Activated naive CD8-positive, alpha-beta T cell treated with anti-CD3 and anti-CD28 coated beads, Interleukin-2, amount 50 U/mL, for 24 hours (primary cell): Measurements from ENCODE around the gene EEF2K.
A peak's percentile ranks its signal among the peaks of the same experiment; 100 is the strongest.
"Not testable (repeated sequence)": the region's sequence is repeated elsewhere in the genome, so short reads cannot be mapped to it uniquely, and the experiment has no call there.

Source experiments
- ATAC-seq: fragments of 150-1000 bp; cut with Tn5 transposase; one replicate; pipeline ENCODE4 v1.10.0; 2021
- DNase-seq: peaks from one replicate; pipeline ENCODE4 v3.0.0; 2021
- H3K27ac Mint-ChIP-seq: one replicate; pipeline ENCODE4 v1.8.0; 2021; ENCODE audit warnings: mild to moderate bottlenecking, mixed read lengths
- H3K27me3 Mint-ChIP-seq: one replicate; pipeline ENCODE4 v1.8.0; 2021; ENCODE audit warnings: mixed read lengths
- H3K36me3 Mint-ChIP-seq: one replicate; pipeline ENCODE4 v1.8.0; 2021; ENCODE audit warnings: low read depth, mixed read lengths
- H3K4me1 Mint-ChIP-seq: one replicate; pipeline ENCODE4 v1.8.0; 2021; ENCODE audit warnings: mixed read lengths
- H3K4me3 Mint-ChIP-seq: one replicate; pipeline ENCODE4 v1.8.0; 2021; ENCODE audit warnings: mild to moderate bottlenecking, moderate library complexity, mixed read lengths
- H3K9me3 Mint-ChIP-seq: one replicate; pipeline ENCODE4 v1.8.0; 2021; ENCODE audit warnings: mixed read lengths

The EEF2K gene

DNA sequence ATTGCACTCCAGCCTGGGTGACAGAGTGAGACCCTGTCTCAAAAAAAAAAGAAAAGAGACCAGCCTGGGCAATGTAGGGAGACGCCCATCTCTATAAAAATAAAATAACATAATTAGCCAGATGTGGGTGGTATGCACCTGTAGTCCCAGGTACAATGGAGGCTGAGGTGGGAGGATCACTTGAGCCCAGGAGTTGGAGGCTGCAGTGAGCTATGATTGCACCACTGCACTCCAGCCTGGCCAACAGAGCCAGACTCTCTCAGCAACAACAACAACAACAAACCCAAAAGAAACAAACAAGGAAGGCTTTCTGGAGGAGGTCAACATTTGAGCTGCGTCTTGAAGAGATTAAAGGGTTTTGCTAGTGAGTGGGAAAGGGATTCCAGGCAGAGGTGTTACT, 8.3 kb downstream of the EEF2K start:
- no peaks in the 10 kb centered on the region for H3K27me3 Mint-ChIP-seq
- H3K9me3 Mint-ChIP-seq: no peaks in the 10 kb centered on the region
- peaks cover 46% of the 10 kb centered on the region for H3K4me1 Mint-ChIP-seq
- no peak overlapping the region for H3K27ac Mint-ChIP-seq
- no peak for DNase-seq
- H3K36me3 Mint-ChIP-seq: peaks cover 20% of the 10 kb centered on the region
- H3K4me3 Mint-ChIP-seq: no peak overlapping the region
- no peak for ATAC-seq

DNA sequence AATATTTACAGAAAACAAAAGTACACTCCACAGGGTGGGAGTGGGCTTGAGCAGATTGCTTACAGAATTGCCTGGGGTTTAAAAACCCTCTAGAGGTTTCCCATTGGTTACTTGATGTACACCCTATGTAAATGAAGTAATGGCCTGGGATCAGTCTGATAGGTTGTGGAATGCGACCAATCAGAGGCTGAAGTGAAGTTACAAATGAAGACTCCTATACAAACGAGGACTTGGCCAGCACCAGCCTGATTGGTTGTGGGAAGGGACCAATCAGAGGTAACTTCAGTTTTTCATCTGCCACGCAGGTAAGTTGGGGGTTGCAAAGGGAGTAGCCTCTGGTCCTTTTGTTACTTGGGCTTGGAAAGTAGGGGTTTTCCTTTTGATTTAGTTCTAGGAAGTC, 8.8 kb downstream of the EEF2K start:
- DNase-seq (no peak), ATAC-seq (no peak)
- Mint-ChIP-seq H3K4me1 (peaks cover 41% of the 10 kb centered on the region), H3K36me3 (peaks cover 20% of the 10 kb centered on the region), H3K27me3 (no peaks in the 10 kb centered on the region), H3K9me3 (no peaks in the 10 kb centered on the region), H3K4me3 (no peak overlapping the region), H3K27ac (no peak overlapping the region)

DNA sequence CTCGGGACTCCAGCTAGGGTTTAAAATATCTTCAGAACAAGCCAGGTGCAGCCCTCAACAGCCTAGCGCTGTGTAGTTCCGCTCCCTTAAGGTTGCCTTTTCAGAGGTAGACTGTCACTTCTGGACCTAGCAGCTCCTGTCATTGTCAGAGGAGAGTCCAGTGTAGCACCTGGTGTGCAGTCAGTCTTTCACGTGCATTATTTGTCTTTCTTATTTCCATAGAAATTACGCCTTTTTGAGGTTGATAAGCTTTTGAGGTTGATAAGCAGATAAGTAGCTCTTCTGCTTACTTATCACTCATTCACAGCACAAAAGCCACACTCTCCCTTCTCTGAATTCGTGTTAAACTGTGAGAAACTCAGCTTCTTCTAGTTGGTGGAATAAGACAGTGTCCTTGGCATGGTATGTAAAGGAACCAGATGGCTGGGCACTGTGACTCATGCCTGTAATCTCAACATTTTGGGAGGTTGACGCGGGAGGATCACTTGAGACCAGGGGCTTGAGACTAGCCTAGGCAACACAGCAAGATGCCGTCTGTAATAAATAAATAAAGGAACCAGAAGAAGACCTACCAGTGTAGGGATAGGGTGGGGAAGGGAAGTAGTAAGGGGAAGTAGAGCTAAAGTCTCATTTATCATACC, 10.2 kb downstream of the EEF2K start:
- Mint-ChIP-seq H3K27me3 (no peaks in the 10 kb centered on the region), H3K27ac (peak overlapping the region; percentile 61), H3K4me3 (no peak overlapping the region), H3K4me1 (peaks cover 33% of the 10 kb centered on the region), H3K9me3 (no peaks in the 10 kb centered on the region), H3K36me3 (peaks cover 12% of the 10 kb centered on the region)
- DNase-seq: no peak
- ATAC-seq: no peak

DNA sequence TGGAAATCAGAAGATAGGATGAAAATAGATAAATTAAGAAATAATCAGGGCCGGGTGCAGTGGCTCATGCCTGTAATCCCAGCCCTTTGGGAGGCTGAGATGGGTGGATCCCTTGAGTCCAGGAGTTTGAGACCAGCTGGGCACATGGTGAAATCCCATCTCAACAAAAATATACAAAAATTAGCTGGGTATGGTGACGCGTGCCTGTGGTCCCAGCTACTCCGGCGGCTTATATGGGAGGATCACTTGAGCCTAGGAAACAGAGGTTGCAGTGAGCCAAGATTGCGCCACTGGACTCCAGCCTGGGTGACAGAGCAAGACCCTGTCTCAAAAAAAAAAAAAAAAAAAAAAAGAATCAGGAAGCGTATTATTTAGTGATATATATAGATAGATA, 10.8 kb downstream of the EEF2K start:
- not testable (repeated sequence) for DNase-seq, H3K27ac Mint-ChIP-seq, H3K27me3 Mint-ChIP-seq, H3K4me3 Mint-ChIP-seq, H3K9me3 Mint-ChIP-seq, ATAC-seq
- Mint-ChIP-seq H3K4me1 (peaks cover 33% of the 10 kb centered on the region), H3K36me3 (peaks cover 12% of the 10 kb centered on the region)

DNA sequence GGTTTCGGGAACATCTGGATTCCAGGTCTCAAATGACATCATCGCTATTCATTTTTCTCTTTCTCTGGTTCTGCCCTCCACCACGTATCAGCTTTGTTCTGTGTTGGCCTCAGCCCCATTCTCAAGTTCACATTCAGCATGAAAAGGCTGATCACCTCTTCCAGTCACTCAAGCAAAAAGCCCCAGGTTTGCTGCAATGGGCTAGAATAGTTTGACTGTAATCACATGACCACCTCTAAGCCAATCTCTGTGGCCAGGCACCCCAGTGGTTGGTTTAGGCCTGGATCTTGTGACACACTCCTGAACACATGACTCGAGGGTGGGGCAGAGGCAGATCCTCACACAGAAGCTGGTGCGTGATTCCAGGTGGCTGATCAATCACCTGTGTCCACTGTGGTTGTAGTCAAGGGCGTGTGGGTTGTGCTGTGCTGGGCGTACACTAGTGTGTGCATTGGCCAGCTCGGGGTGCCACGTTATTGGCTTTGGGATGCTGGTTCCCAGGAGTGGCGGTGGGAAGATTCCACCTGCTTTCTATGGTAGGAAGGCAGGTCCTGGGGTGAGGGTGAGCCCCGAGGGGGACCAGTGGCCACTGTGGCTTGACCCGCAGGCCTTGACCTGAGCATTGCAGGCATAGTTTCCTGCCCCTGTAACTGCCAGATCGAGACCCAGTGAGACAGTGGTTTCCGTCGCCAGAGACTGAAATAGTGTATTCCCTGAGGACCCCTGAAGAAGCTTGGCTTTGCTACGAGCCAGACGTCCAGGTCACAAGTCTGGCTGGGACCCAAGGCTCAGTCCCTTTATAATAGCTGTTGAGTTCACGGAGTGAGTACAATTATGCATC, 12.0 kb downstream of the EEF2K start:
- peak; percentile 67 for ATAC-seq
- Mint-ChIP-seq H3K27ac (peak overlapping the region; percentile 7), H3K4me1 (peaks cover 33% of the 10 kb centered on the region), H3K4me3 (no peak overlapping the region), H3K36me3 (peaks cover 11% of the 10 kb centered on the region), H3K27me3 (no peaks in the 10 kb centered on the region), H3K9me3 (no peaks in the 10 kb centered on the region)
- DNase-seq: no peak

DNA sequence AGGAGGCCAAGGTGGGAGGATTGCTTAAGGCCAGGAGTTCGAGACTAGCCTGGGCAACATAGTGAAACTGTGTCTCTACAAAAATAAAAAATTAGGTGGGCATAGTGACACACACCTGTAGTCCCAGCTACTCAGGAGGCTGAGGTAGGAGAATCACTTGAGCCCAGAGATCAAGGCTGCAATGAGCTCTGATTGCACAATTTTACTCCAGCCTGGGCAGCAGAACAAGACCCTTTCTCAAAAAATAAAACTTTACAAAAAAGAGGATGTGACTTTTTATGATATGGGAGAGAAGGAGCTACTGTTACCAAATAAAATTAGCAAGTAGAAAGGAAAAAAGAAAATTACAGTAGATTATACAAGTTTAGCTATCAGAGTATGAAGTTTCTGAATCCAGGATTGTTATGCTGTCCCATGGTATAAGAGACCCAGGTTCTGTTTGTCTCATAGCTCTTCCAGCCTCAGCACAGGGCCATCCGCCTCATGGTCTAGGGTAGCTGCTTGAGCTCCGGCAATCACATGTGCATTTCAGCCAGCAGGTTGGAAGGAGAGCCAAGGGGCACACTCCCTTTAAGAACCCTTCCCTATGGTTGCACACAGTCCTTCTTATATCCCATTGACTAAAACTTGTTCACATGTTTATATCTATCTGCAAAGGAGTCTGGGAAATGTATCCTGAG, 13.5 kb downstream of the EEF2K start:
- H3K4me3 Mint-ChIP-seq: no peak overlapping the region
- H3K36me3 Mint-ChIP-seq: peaks cover 6% of the 10 kb centered on the region

DNA sequence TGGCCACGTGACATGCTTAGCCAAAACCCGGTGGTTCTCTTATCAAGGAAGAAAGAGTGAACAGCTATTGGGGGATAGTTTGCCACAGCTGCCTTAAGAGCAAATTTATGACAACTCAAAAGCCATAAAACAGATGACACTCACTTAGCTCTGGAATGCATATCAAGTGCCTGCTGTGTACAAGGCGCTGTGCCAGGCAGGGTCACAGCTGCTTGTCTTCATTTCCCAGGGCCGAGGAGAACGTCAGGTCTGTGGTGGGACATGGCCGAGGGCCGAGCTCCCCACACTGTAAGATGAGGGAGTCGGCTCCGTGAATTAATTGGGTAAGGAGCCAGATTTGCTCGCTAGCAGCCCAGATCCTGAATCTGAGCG, 14.0 kb downstream of the EEF2K start:
- Mint-ChIP-seq H3K4me3 (no peak overlapping the region), H3K9me3 (no peaks in the 10 kb centered on the region)
- no peak for ATAC-seq

More for the DNA sequence above, 13.5 kb downstream of the EEF2K start:
- ATAC-seq (no peak), DNase-seq (no peak)
- H3K4me1 Mint-ChIP-seq: peaks cover 26% of the 10 kb centered on the region
- no peak overlapping the region for H3K27ac Mint-ChIP-seq
- H3K9me3 Mint-ChIP-seq: no peaks in the 10 kb centered on the region
- H3K27me3 Mint-ChIP-seq: no peaks in the 10 kb centered on the region

DNA sequence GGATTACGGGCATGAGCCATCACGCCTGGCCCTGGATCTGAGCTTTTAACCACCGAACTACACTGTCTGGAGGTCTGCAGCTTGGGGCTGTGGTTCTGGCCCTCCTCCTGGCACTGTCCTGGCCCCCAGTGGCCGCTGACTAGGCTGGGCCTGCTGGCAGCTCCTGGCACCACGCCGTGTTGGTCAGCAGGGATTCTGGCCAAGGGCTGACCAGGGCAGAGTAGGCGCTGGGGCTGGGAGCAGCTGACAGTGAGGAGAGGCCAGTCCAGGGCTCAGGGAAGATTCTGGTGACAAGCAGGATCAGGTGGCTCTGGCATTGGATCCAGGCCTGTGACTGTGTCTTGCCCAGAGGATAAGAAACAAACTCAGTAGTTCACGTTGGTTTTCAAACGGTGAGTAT, 14.6 kb downstream of the EEF2K start:
- ATAC-seq (no peak), DNase-seq (no peak)
- no peaks in the 10 kb centered on the region for H3K36me3 Mint-ChIP-seq
- peaks cover 16% of the 10 kb centered on the region for H3K4me1 Mint-ChIP-seq
- H3K27ac Mint-ChIP-seq: peak overlapping the region; percentile 21
- H3K4me3 Mint-ChIP-seq: no peak overlapping the region
- H3K27me3 Mint-ChIP-seq: no peaks in the 10 kb centered on the region
- no peaks in the 10 kb centered on the region for H3K9me3 Mint-ChIP-seq

More for the DNA sequence above, 14.0 kb downstream of the EEF2K start:
- Mint-ChIP-seq H3K4me1 (peaks cover 21% of the 10 kb centered on the region), H3K27me3 (no peaks in the 10 kb centered on the region), H3K36me3 (peaks cover 2% of the 10 kb centered on the region), H3K27ac (no peak overlapping the region)
- no peak for DNase-seq

DNA sequence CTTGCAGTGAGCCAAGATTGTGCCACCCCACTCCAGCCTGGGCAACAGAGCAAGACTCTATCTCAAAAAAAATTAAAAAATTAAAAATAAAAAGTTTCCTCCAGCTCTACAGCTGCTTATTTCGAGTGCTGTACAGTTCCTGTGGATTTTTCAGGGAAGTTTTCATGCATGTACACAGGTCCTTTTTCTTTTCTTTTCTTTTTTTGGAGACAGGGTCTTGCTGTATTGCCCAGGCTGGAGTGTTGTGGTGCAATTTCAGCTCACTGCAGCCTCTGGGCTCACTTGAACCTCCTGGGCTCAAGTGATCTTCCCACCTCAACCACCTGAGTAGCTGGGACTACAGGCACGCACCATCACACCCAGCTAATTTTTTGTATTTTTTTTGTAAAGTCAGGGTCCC, 15.9 kb downstream of the EEF2K start:
- Mint-ChIP-seq H3K36me3 (no peaks in the 10 kb centered on the region), H3K4me3 (no peak overlapping the region), H3K4me1 (peaks cover 10% of the 10 kb centered on the region), H3K9me3 (no peaks in the 10 kb centered on the region), H3K27ac (no peak overlapping the region), H3K27me3 (no peaks in the 10 kb centered on the region)
- ATAC-seq (no peak), DNase-seq (no peak)

DNA sequence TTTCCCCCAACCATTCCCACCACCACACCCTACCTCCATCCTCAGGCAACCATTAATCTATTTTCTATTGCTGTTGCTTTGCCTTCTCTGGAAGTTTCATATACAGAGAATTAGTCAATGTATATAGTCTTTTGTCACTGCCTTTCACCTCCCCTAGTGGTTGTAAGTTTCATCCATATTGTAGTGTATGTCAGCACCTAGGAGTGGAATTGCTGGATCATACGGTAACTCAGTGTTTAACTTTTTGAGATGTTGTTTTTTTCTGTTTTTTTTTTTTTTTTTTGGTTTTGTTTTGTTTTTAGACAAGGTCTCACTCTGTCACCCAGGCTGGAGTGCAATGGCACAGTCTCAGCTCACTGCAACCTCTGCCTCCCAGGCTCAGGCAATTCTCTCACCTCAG, 16.9 kb downstream of the EEF2K start:
- no peaks in the 10 kb centered on the region for H3K9me3 Mint-ChIP-seq
- peak overlapping the region; percentile 22 for H3K27ac Mint-ChIP-seq
- H3K36me3 Mint-ChIP-seq: no peaks in the 10 kb centered on the region
- DNase-seq (no peak), ATAC-seq (no peak)
- peaks cover 6% of the 10 kb centered on the region for H3K4me1 Mint-ChIP-seq
- no peaks in the 10 kb centered on the region for H3K27me3 Mint-ChIP-seq
- no peak overlapping the region for H3K4me3 Mint-ChIP-seq

DNA sequence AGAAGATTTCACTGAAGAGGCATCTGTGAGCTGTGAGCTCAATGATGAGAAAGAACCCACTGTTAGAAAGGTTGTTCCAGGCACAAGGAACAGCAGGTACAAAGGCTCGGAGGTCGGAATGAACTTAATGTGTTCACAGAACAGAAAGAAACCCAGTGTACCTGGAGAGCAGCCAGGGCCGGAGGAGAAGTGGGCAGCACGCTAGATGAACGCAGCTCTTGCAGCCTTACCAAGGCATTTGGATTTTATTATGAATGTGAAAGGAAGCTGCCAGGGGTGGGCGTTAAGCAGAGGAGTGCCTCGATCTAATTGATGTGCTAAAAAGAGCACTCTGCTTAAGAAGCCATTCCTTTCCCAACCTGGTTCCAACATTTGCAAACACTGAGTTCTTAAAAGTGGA, 19.0 kb downstream of the EEF2K start:
- H3K27ac Mint-ChIP-seq: no peak overlapping the region
- peaks cover 6% of the 10 kb centered on the region for H3K36me3 Mint-ChIP-seq
- peaks cover 4% of the 10 kb centered on the region for H3K4me1 Mint-ChIP-seq
- DNase-seq: no peak
- no peaks in the 10 kb centered on the region for H3K9me3 Mint-ChIP-seq
- no peak overlapping the region for H3K4me3 Mint-ChIP-seq
- H3K27me3 Mint-ChIP-seq: no peaks in the 10 kb centered on the region
- no peak for ATAC-seq

DNA sequence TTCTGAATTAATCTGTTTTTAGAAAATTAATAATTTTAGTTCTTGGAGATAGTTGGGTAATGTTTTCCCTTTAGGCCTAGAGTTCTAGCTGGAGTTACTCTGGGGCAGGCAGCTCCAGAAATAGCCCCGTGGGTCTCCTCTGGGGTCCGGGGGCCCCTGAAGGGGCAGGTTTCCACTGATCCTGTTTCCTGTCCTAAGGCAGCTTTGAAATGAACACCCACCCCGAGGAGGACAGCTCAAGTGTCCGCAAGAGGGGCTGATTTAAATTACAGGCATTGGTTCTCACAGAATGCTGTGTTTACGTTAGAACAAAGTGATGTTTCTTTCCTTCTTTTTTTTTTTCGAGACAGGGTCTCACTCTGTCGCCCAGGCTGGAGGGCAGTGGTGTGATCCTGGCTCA, 23.8 kb downstream of the EEF2K start:
- Mint-ChIP-seq H3K36me3 (peaks cover 24% of the 10 kb centered on the region), H3K27me3 (no peaks in the 10 kb centered on the region), H3K27ac (no peak overlapping the region), H3K4me3 (no peak overlapping the region), H3K4me1 (peaks cover 12% of the 10 kb centered on the region), H3K9me3 (no peaks in the 10 kb centered on the region)
- DNase-seq (no peak), ATAC-seq (no peak)

DNA sequence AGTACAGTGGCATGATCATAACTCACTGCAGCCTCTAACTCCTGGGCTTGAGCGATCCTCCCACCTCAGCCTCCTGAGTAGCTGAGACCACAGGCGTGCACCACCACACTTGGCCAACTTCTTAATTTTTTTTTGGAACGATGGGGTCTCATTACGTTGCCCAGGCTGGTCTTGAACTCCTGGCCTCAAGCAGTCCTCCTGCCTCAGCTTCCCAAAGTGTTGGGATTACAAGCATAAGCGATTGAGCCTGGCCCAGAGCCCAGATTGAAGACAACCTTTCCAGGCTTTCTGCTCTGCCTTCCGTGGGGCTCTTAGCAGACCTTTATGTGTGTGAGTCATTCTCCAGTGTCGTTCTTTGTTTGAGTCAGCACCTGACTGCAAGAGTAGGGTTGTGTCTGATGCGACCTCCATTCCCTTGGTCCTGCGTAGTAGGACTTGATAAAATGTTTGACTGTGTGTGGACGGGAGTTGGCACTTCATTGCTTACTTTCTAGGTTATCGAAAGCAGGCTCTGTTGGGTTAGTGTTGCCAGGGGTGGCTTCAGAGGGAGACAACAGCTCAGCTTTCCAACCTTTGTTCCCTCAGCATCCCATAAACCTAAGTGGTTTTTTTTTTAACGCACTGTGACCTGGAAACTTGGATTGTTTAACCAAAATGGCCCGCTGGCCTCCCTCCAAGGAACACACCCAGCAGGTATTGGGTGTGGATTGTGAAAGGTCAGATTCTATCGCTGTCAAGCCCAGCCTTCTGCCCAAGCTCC, 26.4 kb downstream of the EEF2K start:
- Mint-ChIP-seq H3K27me3 (no peaks in the 10 kb centered on the region), H3K4me1 (peaks cover 12% of the 10 kb centered on the region), H3K4me3 (no peak overlapping the region), H3K9me3 (no peaks in the 10 kb centered on the region), H3K36me3 (peaks cover 25% of the 10 kb centered on the region), H3K27ac (no peak overlapping the region)
- ATAC-seq (peak; percentile 100), DNase-seq (peak; percentile 40)

DNA sequence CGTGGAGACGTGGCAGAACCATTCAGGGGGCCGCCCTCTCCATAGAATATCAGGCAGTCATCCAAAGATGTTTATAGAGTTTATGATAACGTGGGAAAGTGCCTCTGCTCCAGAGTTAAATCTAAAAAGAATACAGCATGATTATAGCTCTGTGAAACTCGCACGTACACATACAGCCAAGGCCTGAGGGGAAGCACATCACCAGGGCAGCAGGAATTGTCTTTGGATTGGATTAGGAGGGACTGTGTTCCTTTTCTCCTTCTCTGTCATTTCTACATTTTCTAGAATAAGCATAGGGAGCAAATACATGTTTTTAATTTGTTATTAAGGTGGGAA, 26.9 kb downstream of the EEF2K start:
- ATAC-seq (no peak), DNase-seq (no peak)
- Mint-ChIP-seq H3K27ac (no peak overlapping the region), H3K4me3 (no peak overlapping the region), H3K36me3 (peaks cover 29% of the 10 kb centered on the region), H3K9me3 (no peaks in the 10 kb centered on the region), H3K4me1 (peaks cover 12% of the 10 kb centered on the region), H3K27me3 (no peaks in the 10 kb centered on the region)
